HEK293 (cell line): ENCODE results near the gene OR2AE1.

Experiments used
- CTCF ChIA-PET: fragments of 350-600 bp; formaldehyde crosslinking; extraction: SDS; loops from one replicate; lab custom pipeline; 2021; ENCODE audit warnings: antibody characterized with exemption; lab: Yijun Ruan, JAX
- POLR2A ChIA-PET: fragments of 300-600 bp; formaldehyde crosslinking; extraction: SDS; loops from one replicate; lab custom pipeline; 2020; ENCODE audit warnings: antibody characterized with exemption, inconsistent platforms; lab: Yijun Ruan, JAX
- H3K27ac ChIP-seq: fragments of 200-500 bp; sonication (Bioruptor generic); 2 replicates; pipeline ENCODE4 v1.5.1; 2014; ENCODE audit warnings: low read depth, low read length, control low read depth, inconsistent platforms; ENCODE audit errors: extremely low read depth
- H3K36me3 ChIP-seq, 2 experiments: fragments of 200-500 bp in 1 of 2; sonication (Bioruptor generic) in 1 of 2; 1 replicate in 1 of 2; 2 replicates in 1 of 2; pipeline ENCODE4 v1.5.1; 2014 to 2017; ENCODE audit warnings: inconsistent platforms in 2 of 2, low read length in 2 of 2; ENCODE audit not compliant: control insufficient read depth in 2 of 2, insufficient read depth in 1 of 2
- H3K4me1 ChIP-seq: fragments of 200-500 bp; sonication (Bioruptor generic); 2 replicates; pipeline ENCODE4 v1.5.1; 2014; ENCODE audit warnings: mild to moderate bottlenecking, low read length, inconsistent platforms; ENCODE audit not compliant: control insufficient read depth, insufficient read depth
- H3K4me3 ChIP-seq: 2 replicates; pipeline ENCODE4 v1.5.1; 2011; ENCODE audit warnings: low read depth, mild to moderate bottlenecking, control low read depth, low read length, moderate library complexity
- H3K9me3 ChIP-seq: fragments of 200-500 bp; sonication (Bioruptor generic); 2 replicates; pipeline ENCODE4 v1.5.1; 2014; ENCODE audit warnings: low read depth, low read length, inconsistent platforms; ENCODE audit not compliant: control insufficient read depth, insufficient read depth
- ATF2 ChIP-seq: fragments of 450-650 bp; formaldehyde crosslinking; IDR thresholded peaks from 2 replicates; pipeline ENCODE4 v1.5.1; 2016; ENCODE audit warnings: missing biosample characterization, missing genetic modification characterization, low read depth
- IKZF3 ChIP-seq: fragments of 450-650 bp; IDR thresholded peaks from 2 replicates; pipeline ENCODE4 v1.5.0; 2018; ENCODE audit warnings: missing biosample characterization, mild to moderate bottlenecking, missing genetic modification characterization, moderate library complexity
- KLF8 ChIP-seq: fragments of 450-650 bp; formaldehyde crosslinking; IDR thresholded peaks from 2 replicates; pipeline ENCODE4 v1.5.1; 2016; ENCODE audit warnings: missing biosample characterization, missing genetic modification characterization
- MEIS1 ChIP-seq: sonication (generic); formaldehyde crosslinking; IDR thresholded peaks from 2 replicates; pipeline ENCODE4 v1.8.1; 2022; ENCODE audit warnings: missing genetic modification reagents, mild to moderate bottlenecking, borderline replicate concordance
- PATZ1 ChIP-seq: fragments of 450-650 bp; formaldehyde crosslinking; IDR thresholded peaks from 2 replicates; pipeline ENCODE4 v1.5.1; 2016; ENCODE audit warnings: missing biosample characterization, missing genetic modification characterization
- SP2 ChIP-seq: fragments of 450-650 bp; formaldehyde crosslinking; IDR thresholded peaks from 2 replicates; pipeline ENCODE4 v1.5.1; 2016; ENCODE audit warnings: missing biosample characterization, missing genetic modification characterization
- SP3 ChIP-seq: fragments of 450-650 bp; formaldehyde crosslinking; IDR thresholded peaks from 2 replicates; pipeline ENCODE4 v1.5.1; 2016; ENCODE audit warnings: missing biosample characterization, missing genetic modification characterization
- ZFHX2 ChIP-seq: fragments of 450-650 bp; formaldehyde crosslinking; conservative IDR thresholded peaks from 2 replicates; pipeline ENCODE4 v1.5.1; 2016; ENCODE audit warnings: missing biosample characterization, missing genetic modification characterization
- ZNF416 ChIP-seq: fragments of 450-650 bp; formaldehyde crosslinking; IDR thresholded peaks from 2 replicates; pipeline ENCODE4 v1.5.1; 2016; ENCODE audit warnings: missing biosample characterization, missing genetic modification characterization
- ZNF473 ChIP-seq: fragments of 450-650 bp; formaldehyde crosslinking; IDR thresholded peaks from 2 replicates; pipeline ENCODE4 v1.5.1; 2017; ENCODE audit warnings: missing biosample characterization, missing genetic modification characterization
- ZNF544 ChIP-seq: fragments of 450-650 bp; formaldehyde crosslinking; IDR thresholded peaks from 2 replicates; pipeline ENCODE4 v1.5.0; 2017; ENCODE audit warnings: missing biosample characterization, missing genetic modification characterization
- ZNF701 ChIP-seq: fragments of 450-650 bp; formaldehyde crosslinking; IDR thresholded peaks from 2 replicates; pipeline ENCODE4 v1.5.1; 2016; ENCODE audit warnings: missing biosample characterization, missing genetic modification characterization
- ZSCAN5A ChIP-seq: fragments of 450-650 bp; formaldehyde crosslinking; IDR thresholded peaks from 2 replicates; pipeline ENCODE4 v1.5.1; 2016; ENCODE audit warnings: missing biosample characterization, missing genetic modification characterization

OR2AE1 gene

GRCh38 chr7:99833289-99833877 lies 43.5 kb downstream of the OR2AE1 start:
- POLR2A ChIA-PET = no interaction called here
- Histone ChIP-seq H3K4me1 (no peaks in the 10 kb centered on the region), H3K27ac (no peak overlapping the region)
- no peak for TF ChIP-seq ZFHX2 (tag by site-specific recombination)
- TF ChIP-seq ZNF416 = no peak
- 0 out of 2 replicates have a peak, but pooled peaks have one; percentile 16 for TF ChIP-seq ATF2 (tag by site-specific recombination)
- TF ChIP-seq, all 188 proteins: peak for 1
- Histone ChIP-seq H3K9me3 (no peaks in the 10 kb centered on the region), H3K4me3 (no peak overlapping the region), H3K36me3 (no peaks in the 10 kb centered on the region)
- CTCF ChIA-PET = no interaction called here

GRCh38 chr7:99831595-99831994 lies 45.2 kb downstream of the OR2AE1 start:
- H3K4me1 ChIP-seq = no peaks in the 10 kb centered on the region
- no peaks in the 10 kb centered on the region for H3K36me3 ChIP-seq
- H3K4me3 ChIP-seq = no peak overlapping the region
- ChIA-PET POLR2A (no interaction called here), CTCF (no interaction called here)
- TF ChIP-seq SP3 (tag by site-specific recombination) = no peak
- TF ChIP-seq KLF8 (tag by site-specific recombination) = no peak
- TF ChIP-seq ZNF473 (tag by site-specific recombination) = no peak
- no peak for TF ChIP-seq PATZ1 (tag by site-specific recombination)
- no peak for TF ChIP-seq MEIS1 (CRISPR knock-in tag)
- no peak for TF ChIP-seq IKZF3 (tag by site-specific recombination)
- TF ChIP-seq ZNF544 (tag by site-specific recombination) = no peak
- no peak for TF ChIP-seq ZSCAN5A
- no peak for TF ChIP-seq ZNF701 (tag by site-specific recombination)
- no peak overlapping the region for H3K27ac ChIP-seq
- H3K9me3 ChIP-seq = no peaks in the 10 kb centered on the region

GRCh38 chr7:99829524-99830160 lies 47.2 kb downstream of the OR2AE1 start:
- CTCF ChIA-PET = interaction anchor here (0.7 to 1.4 kb wide), 2 partner anchors 8 to 98 kb away, joined by 3 read pairs; no protein-coding TSS in a partner anchor
- no peak overlapping the region for H3K27ac ChIP-seq
- TF ChIP-seq SP2 = no peak
- TF ChIP-seq, all 188 proteins: peak for 0
- POLR2A ChIA-PET = no interaction called here
- no peaks in the 10 kb centered on the region for H3K36me3 ChIP-seq
- H3K9me3 ChIP-seq = no peaks in the 10 kb centered on the region
- no peak overlapping the region for H3K4me3 ChIP-seq
- no peaks in the 10 kb centered on the region for H3K4me1 ChIP-seq
